Upper lobe of left lung (tissue), 6 donors: Measurements from ENCODE around the gene NKX2-3. TPM values are rescaled to one million over a fixed set of nuclear protein-coding genes. Genes with fewer than 3 reads are reported as not detected.
A peak's percentile ranks its signal among the peaks of the same experiment; 100 is the strongest.

Experiments used
- ATAC-seq, 2 donors: fragments of 200-7000 bp; cut with Tn5 transposase; one replicate each; pipeline ENCODE4 v1.9.1; 2022; ENCODE audit warnings: mild to moderate bottlenecking in 2 of 2, moderate library complexity in 2 of 2; ENCODE audit not compliant: low FRiP score in 2 of 2
- DNase-seq, 2 donors: peaks; one replicate each; pipeline ENCODE4 v3.0.0-alpha.2; 2019 to 2020
- H3K27ac ChIP-seq, 4 donors: fragments of 200-600 bp; sonication (generic); one replicate each; pipeline ENCODE4 v1.5.1; 2016 to 2019
- H3K27me3 ChIP-seq, 4 donors: fragments of 200-600 bp; sonication (generic); one replicate each; pipeline ENCODE4 v1.5.1; 2017 to 2019
- H3K36me3 ChIP-seq, 4 donors: fragments of 200-600 bp; sonication (generic); one replicate each; pipeline ENCODE4 v1.5.1; 2016 to 2019
- H3K4me1 ChIP-seq, 4 donors: fragments of 200-600 bp; sonication (generic); one replicate each; pipeline ENCODE4 v1.5.1; 2018 to 2019
- H3K4me3 ChIP-seq, 4 donors: fragments of 200-600 bp; sonication (generic); one replicate each; pipeline ENCODE4 v1.5.1; 2017 to 2019; ENCODE audit warnings: mild to moderate bottlenecking in 2 of 4, moderate library complexity in 1 of 4
- H3K9me3 ChIP-seq, 4 donors: fragments of 200-600 bp; sonication (generic); one replicate each; pipeline ENCODE4 v1.5.1; 2018 to 2019
- EP300 ChIP-seq, 4 donors: sonication (generic); formaldehyde crosslinking; IDR thresholded peaks; one replicate each; pipeline ENCODE4 v1.5.1; 2017; ENCODE audit warnings: antibody characterized with exemption in 4 of 4, control low read depth in 2 of 4
- POLR2A ChIP-seq, 4 donors: fragments of 450-650 bp; IDR thresholded peaks; one replicate each; pipeline ENCODE4 v1.5.1; 2016 to 2017; ENCODE audit warnings: antibody characterized with exemption in 4 of 4, mild to moderate bottlenecking in 2 of 4
- POLR2AphosphoS5 ChIP-seq, 2 donors: sonication (generic); formaldehyde crosslinking; IDR thresholded peaks; one replicate each; pipeline ENCODE4 v1.5.1; 2017; ENCODE audit warnings: antibody characterized with exemption in 2 of 2
- WGBS, 2 donors: methylation state at CpG; one replicate each; pipeline ENCODE4 v1.1.5; 2017 to 2018; 5-methylcytosine and 5-hydroxymethylcytosine counted together
- total RNA-seq, 6 donors: library from RNA; depleted of rRNA in 4 of 6; stranded (reverse); fragments of >200 nt in 4 of 6; gene quantifications; one replicate each; pipeline versions ENCODE4 v1.1.0 to v1.2.1, GENCODE V29; 2016 to 2021
- TF ChIP-seq, protein P1 (sequence below), 6 experiments: fragments of 450-650 bp in 4 of 6; fragments of 200-600 bp in 2 of 6; sonication (generic) in 2 of 6; IDR thresholded peaks; one replicate each; pipeline ENCODE4 v1.5.1; 2016 to 2019; ENCODE audit warnings: antibody characterized with exemption in 6 of 6
- donor health status: DM: no; HTN: no; CAD: no; lungs with moderate emphysema.
- donor health status: DM: no; HTN: yes; CAD: no; lungs with severe emphysema.

Gene NKX2-3
- under 1 TPM in 2 of 6 donors, not detected in 4; 0.10 to 0.20 TPM for total RNA-seq

GRCh38 chr10:99532687-99533495, at the start of gene NKX2-3:
Gene NKX2-3, plus strand, starts transcription at chr10:99532942. Its CDS starts 190 bp downstream, at chr10:99533132.
- Histone ChIP-seq H3K4me1 (peaks cover 55 to 73% (median 58%) of the 10 kb centered on the region in 4 donors), H3K27ac (no peak within 1 kb of the TSS), H3K9me3 (no peaks in the 10 kb centered on the region), H3K36me3 (no peaks in the 10 kb centered on the region), H3K27me3 (peaks cover 0 to 93% (median 78%) of the 10 kb centered on the region in 4 donors), H3K4me3 (peak within 1 kb of the TSS in 2 of 4 donors; percentile 15 to 32)
- 5 to 8% methylated on average over 11 to 46 of the region's 51 CpGs for WGBS, 2 donors
- DNase-seq (peak; percentile 36 to 90), ATAC-seq (peak in 1 of 2 donors; percentile 61)
- TF ChIP-seq POLR2AphosphoS5 (IDR thresholded peaks at IDR 0.05) (no peak), POLR2A (IDR thresholded peaks at IDR 0.05) (no peak), EP300 (IDR thresholded peaks at IDR 0.05) (no peak)
- TF ChIP-seq, protein P1, sequence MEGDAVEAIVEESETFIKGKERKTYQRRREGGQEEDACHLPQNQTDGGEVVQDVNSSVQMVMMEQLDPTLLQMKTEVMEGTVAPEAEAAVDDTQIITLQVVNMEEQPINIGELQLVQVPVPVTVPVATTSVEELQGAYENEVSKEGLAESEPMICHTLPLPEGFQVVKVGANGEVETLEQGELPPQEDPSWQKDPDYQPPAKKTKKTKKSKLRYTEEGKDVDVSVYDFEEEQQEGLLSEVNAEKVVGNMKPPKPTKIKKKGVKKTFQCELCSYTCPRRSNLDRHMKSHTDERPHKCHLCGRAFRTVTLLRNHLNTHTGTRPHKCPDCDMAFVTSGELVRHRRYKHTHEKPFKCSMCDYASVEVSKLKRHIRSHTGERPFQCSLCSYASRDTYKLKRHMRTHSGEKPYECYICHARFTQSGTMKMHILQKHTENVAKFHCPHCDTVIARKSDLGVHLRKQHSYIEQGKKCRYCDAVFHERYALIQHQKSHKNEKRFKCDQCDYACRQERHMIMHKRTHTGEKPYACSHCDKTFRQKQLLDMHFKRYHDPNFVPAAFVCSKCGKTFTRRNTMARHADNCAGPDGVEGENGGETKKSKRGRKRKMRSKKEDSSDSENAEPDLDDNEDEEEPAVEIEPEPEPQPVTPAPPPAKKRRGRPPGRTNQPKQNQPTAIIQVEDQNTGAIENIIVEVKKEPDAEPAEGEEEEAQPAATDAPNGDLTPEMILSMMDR (IDR thresholded peaks at IDR 0.05), result no peak

GRCh38 chr10:99484626-99485581, 47.8 kb upstream of the NKX2-3 start:
- TF ChIP-seq POLR2AphosphoS5 (IDR thresholded peaks at IDR 0.05) (no peak), EP300 (IDR thresholded peaks at IDR 0.05) (no peak), POLR2A (IDR thresholded peaks at IDR 0.05) (no peak)
- TF ChIP-seq, protein P1 (IDR thresholded peaks at IDR 0.05), result no peak
- peak in 1 of 2 donors; percentile 6 for DNase-seq
- Histone ChIP-seq H3K36me3 (no peaks in the 10 kb centered on the region), H3K4me3 (no peak overlapping the region), H3K9me3 (no peaks in the 10 kb centered on the region), H3K4me1 (no peaks in the 10 kb centered on the region), H3K27ac (no peak overlapping the region), H3K27me3 (no peaks in the 10 kb centered on the region)
- no peak for ATAC-seq
- WGBS, 2 donors, result 70 to 71% methylated on average over 27 of the region's 27 CpGs

GRCh38 chr10:99487125-99487807, 45.5 kb upstream of the NKX2-3 start:
- Histone ChIP-seq H3K27ac (no peak overlapping the region), H3K27me3 (no peaks in the 10 kb centered on the region), H3K4me1 (no peaks in the 10 kb centered on the region), H3K36me3 (no peaks in the 10 kb centered on the region), H3K4me3 (no peak overlapping the region), H3K9me3 (no peaks in the 10 kb centered on the region)
- ATAC-seq, result no peak
- TF ChIP-seq POLR2AphosphoS5 (IDR thresholded peaks at IDR 0.05) (no peak), POLR2A (IDR thresholded peaks at IDR 0.05) (no peak), EP300 (IDR thresholded peaks at IDR 0.05) (no peak)
- TF ChIP-seq, protein P1 (IDR thresholded peaks at IDR 0.05), result no peak
- no peak for DNase-seq
- 74 to 81% methylated on average over 5 of the region's 5 CpGs for WGBS, 2 donors

GRCh38 chr10:99489271-99489670, 43.5 kb upstream of the NKX2-3 start:
- Histone ChIP-seq H3K4me1 (no peaks in the 10 kb centered on the region), H3K4me3 (no peak overlapping the region), H3K36me3 (no peaks in the 10 kb centered on the region), H3K27ac (no peak overlapping the region), H3K27me3 (no peaks in the 10 kb centered on the region), H3K9me3 (no peaks in the 10 kb centered on the region)
- 44 to 54% methylated on average over 3 of the region's 3 CpGs for WGBS, 2 donors
- no peak for ATAC-seq
- TF ChIP-seq, protein P1 (IDR thresholded peaks at IDR 0.05), result no peak
- TF ChIP-seq EP300 (IDR thresholded peaks at IDR 0.05), result no peak
- no peak for TF ChIP-seq POLR2AphosphoS5 (IDR thresholded peaks at IDR 0.05)
- no peak for TF ChIP-seq POLR2A (IDR thresholded peaks at IDR 0.05)
- no peak for DNase-seq
